ENCODE results near the gene CXCL1. TPM values are rescaled to one million over a fixed set of nuclear protein-coding genes. Genes with fewer than 3 reads are reported as not detected.

CXCL1 gene
- total and polyA plus RNA-seq, 12 donors, result 0.84 to 6.1 (median 1.6) TPM; not detected in 3

- no peak for DNase-seq
- Histone ChIP-seq H3K27ac (no peak overlapping the region), H3K4me1 (replicated peaks in 1 of 2) (no peaks in the 10 kb centered on the region), H3K36me3 (replicated peaks in 1 of 2) (no peaks in the 10 kb centered on the region), H3K4me3 (no peak overlapping the region), H3K27me3 (no peaks in the 10 kb centered on the region), H3K9me3 (replicated peaks in 1 of 3) (no peaks in the 10 kb centered on the region)
- WGBS, 4 donors, result 59 to 74% (median 72%) methylated on average over 1 of the region's 1 CpG
- TF ChIP-seq, protein P1, sequence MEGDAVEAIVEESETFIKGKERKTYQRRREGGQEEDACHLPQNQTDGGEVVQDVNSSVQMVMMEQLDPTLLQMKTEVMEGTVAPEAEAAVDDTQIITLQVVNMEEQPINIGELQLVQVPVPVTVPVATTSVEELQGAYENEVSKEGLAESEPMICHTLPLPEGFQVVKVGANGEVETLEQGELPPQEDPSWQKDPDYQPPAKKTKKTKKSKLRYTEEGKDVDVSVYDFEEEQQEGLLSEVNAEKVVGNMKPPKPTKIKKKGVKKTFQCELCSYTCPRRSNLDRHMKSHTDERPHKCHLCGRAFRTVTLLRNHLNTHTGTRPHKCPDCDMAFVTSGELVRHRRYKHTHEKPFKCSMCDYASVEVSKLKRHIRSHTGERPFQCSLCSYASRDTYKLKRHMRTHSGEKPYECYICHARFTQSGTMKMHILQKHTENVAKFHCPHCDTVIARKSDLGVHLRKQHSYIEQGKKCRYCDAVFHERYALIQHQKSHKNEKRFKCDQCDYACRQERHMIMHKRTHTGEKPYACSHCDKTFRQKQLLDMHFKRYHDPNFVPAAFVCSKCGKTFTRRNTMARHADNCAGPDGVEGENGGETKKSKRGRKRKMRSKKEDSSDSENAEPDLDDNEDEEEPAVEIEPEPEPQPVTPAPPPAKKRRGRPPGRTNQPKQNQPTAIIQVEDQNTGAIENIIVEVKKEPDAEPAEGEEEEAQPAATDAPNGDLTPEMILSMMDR (IDR thresholded peaks at IDR 0.05), result no peak
- TF ChIP-seq POLR2A (IDR thresholded peaks at IDR 0.05), result no peak
- intact Hi-C loops (cut with DNase I), result no loop called here
These were observed 32.9 kb downstream of the CXCL1 start for GRCh38 chr4:73902038-73902637.

DNA sequence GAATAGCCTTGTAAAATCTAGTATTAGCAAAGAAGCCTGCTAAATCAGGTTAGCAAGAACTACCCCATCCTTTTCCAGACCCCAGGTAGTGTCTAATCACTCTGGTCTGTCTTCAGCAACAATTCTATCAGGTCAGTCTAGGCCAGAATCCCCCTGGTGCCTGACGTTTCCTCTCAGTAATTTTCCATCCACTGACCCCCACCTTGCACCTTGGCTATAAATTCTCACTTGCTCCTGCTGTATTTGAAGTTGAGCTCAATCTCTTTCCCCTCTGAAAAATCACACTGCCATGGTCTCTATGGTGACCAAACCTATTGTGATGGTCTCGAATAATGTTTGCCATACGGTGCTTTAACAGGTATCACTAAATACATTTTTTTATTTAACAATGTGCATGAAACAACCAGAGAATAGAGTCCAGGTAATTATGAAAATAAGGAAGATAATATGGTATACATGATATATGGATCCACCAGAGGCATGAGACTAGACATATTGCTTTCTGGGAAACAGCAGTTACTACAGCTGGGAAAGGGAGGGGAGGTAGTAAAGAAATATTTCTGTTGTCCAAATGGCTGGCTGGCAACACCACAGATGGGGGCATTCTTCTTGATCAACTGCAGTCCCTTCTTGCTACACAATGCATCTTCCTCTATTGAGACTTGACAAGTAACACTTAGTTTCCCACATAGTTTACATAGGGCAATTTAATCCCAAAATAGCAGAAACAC lies 33.8 kb downstream of the CXCL1 start:
- Histone ChIP-seq H3K27ac (no peak overlapping the region), H3K9me3 (replicated peaks in 1 of 3) (no peaks in the 10 kb centered on the region), H3K4me1 (replicated peaks in 1 of 2) (no peaks in the 10 kb centered on the region), H3K27me3 (no peaks in the 10 kb centered on the region), H3K36me3 (replicated peaks in 1 of 2) (no peaks in the 10 kb centered on the region), H3K4me3 (no peak overlapping the region)
- intact Hi-C loops (cut with DNase I), result no loop called here
- 51 to 55% (median 54%) methylated on average over 3 of the region's 3 CpGs for WGBS, 4 donors
- DNase-seq, result no peak
- no peak for TF ChIP-seq POLR2A (IDR thresholded peaks at IDR 0.05)
- TF ChIP-seq, protein P1 (IDR thresholded peaks at IDR 0.05), result no peak

DNA sequence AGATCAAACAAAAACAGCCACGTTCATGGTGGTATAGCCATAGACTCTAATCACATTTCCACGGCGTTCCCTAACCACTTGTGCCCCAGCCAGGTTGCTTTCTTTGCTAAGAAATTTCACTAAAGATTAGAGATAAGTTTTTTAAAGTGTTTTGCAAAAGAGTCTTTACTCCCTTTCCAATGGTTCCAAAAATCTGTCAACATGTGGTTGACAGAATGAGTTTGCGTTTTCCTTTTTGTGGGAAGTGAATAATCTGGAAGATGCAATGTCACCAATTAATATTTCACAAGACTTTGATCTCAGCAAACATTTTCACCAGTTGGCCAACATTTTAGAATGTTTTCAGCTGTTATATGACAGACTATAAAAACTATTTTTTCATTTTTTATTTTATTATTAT lies 35.3 kb downstream of the CXCL1 start:
- intact Hi-C loops (cut with DNase I), result no loop called here
- Histone ChIP-seq H3K36me3 (replicated peaks in 1 of 2) (no peaks in the 10 kb centered on the region), H3K4me1 (replicated peaks in 1 of 2) (no peaks in the 10 kb centered on the region), H3K27me3 (no peaks in the 10 kb centered on the region), H3K4me3 (no peak overlapping the region), H3K9me3 (replicated peaks in 1 of 3) (no peaks in the 10 kb centered on the region), H3K27ac (no peak overlapping the region)
- 48 to 56% (median 52%) methylated on average over 4 of the region's 4 CpGs for WGBS, 4 donors
- TF ChIP-seq, protein P1 (IDR thresholded peaks at IDR 0.05), result no peak
- TF ChIP-seq POLR2A (IDR thresholded peaks at IDR 0.05), result no peak
- peak in 1 of 7 donors; percentile 18 for DNase-seq

- TF ChIP-seq POLR2A (IDR thresholded peaks at IDR 0.05), result no peak
- TF ChIP-seq, protein P1 (IDR thresholded peaks at IDR 0.05), result no peak
- Histone ChIP-seq H3K27me3 (no peaks in the 10 kb centered on the region), H3K36me3 (replicated peaks in 1 of 2) (no peaks in the 10 kb centered on the region), H3K4me1 (replicated peaks in 1 of 2) (no peaks in the 10 kb centered on the region), H3K27ac (no peak overlapping the region), H3K9me3 (replicated peaks in 1 of 3) (no peaks in the 10 kb centered on the region), H3K4me3 (no peak overlapping the region)
- no peak for DNase-seq
- intact Hi-C loops (cut with DNase I), result no loop called here
These were observed 39.8 kb downstream of the CXCL1 start for GRCh38 chr4:73908965-73909364.

All from adrenal gland (tissue), 12 donors.